Fibroblast of upper back skin (primary cell): Measurements from ENCODE around the gene ATP11C.
"Not testable (repeated sequence)": the region's sequence is repeated elsewhere in the genome, so short reads cannot be mapped to it uniquely, and the experiment has no call there.

Experiments used
- DNase-seq: peaks from one replicate; pipeline ENCODE4 v3.0.0-alpha.2; 2013

Gene ATP11C

DNA sequence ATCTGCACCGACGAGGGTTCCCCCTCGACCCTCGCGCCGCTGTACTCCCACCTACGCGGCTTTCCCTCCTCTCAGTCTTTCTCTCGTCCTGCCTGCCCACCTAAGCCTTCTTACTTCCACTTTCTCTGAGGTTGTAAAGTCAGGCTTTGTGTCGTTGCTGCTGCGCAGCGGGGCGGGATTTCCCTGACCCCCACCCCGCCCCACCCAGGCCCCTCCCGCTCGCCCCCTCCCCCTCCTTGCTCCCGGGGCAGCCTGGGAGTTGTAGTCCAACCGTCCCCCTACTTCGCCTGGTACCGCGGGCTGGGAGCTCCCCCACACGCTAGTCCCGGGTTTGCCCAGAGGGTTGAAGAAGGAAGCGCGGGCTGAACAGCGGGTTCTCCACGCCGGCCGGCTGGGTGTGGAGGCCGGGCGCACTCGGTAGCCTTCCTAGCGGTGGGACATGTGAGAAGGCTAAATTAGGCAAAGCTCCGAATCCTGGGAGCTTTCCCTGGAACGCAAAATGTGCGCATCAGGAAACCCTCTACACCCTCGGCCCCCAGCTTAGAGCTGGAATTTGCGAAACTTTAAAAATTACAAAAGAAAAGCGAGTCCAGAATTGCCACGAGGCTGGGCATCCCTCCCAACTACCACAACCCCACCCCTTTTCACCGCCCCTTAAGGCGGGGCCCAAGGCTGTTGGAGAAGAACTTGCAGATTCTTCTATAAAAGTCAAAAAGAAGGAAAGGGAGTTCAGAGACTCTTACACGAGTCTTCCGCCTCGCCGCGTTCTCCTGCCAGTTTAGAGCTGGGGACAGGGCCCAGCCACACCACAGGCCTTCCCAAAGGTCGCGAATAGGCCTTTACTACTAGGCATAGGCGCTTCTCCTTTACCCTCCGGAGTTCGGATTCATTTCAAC is at the start of gene ATP11C:
ATP11C (minus strand) TSS at position 153 of the 896 bp plus-strand sequence. CDS start 1,011 bp downstream, outside the sequence.
- DNase-seq, result peak; percentile 91

- no peak for DNase-seq
Measured at GRCh38 chrX:139974471-139974870, 41.6 kb upstream of the ATP11C start.

DNA sequence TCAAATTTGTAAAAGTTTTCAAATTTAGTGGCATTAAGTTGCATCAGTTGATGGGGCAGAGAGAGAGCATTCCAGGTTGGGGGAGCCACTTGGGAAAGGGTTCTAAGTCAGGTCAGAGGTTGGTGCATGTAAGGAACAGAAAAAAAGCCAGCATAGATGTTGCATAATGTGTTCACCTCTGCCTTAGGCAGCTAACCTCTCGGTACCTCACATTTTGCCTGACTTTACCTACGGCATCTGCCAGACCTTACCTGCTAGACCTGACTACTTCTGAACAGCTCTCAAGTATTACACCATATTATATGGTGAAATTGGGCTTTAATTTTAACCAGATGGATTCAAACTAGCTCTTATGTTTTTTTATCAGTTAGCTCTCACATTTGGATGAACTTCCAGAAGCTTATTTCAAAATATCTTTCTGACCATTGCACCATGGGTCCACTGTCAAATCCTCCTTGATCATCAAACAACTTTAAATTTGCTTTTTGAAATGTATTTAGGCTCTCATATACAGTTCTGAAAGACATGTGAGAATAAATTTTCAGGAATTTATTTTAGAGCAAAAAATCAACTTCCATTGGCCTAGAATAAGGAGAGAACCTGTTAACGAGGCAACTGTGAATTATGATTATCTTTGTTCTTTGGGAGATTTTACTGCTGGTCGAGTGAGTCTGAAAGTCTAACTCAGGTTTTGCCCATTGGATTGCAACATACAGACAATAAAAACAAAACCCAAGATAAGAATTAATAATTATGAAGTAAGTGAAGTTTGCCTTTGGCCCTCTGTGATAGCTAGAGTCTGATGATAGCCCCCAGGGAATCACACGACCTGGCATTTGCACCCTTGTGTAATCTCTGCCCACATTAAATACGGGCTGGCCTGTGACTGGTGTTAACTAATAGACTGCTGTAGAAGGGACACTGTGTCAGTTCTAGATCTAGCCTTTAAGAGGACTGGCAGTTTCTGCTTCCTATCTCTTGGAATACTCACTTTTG is 40.1 kb upstream of the ATP11C start:
- DNase-seq, result no peak

DNA sequence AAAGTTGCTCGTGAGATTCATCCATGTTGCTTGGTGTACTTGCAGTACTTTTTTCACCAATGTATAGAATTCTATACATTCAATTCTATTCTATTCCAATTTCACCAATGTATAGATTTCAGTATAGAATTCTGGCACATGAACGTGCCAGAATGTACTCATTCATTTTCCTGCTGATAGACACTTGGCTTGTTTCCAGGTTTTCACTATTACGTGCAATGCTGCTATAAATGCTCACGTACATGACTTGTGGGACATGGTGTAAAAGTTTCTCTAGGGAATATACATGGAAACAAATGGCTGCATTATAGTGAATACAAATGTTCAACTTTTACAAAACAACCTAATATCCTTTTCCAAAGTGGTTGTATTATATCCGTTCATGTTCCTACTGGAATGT is 39.3 kb upstream of the ATP11C start:
- no peak for DNase-seq

DNA sequence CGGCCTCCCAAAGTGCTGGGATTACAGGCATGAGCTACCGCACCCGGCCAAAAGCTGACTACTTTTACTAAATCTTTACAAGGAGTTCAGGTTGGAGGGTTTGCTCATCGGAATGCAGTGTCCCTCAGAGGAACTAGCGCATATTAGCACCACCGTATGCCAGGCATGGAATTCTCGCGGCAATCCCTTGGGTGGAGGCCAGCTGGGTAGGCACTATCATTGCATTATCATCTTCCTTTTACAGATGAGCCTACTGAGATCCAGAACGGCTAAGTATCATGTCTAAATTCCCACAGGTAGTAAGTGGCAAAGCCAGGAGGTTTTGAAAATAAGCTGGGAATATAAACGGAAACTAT is 38.5 kb upstream of the ATP11C start:
- DNase-seq, result no peak

GRCh38 chrX:139969286-139969685 is 36.4 kb upstream of the ATP11C start:
- DNase-seq, result no peak

DNA sequence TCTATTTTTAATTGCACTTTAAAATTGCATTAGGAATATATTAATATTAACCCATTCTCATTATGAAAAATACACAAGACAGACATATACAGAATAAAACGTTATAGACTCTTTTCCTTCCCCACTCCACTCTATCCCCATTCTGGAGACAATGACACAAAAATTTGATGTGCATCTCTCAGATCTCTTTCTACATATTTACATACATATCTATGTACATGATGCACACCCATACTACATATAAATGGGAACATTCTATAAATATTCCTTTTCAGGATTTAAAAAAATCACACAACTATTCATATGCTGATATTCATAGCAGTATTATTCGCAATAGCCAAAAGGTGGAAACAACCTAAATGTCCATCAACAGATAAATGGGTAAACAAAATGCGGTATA is 34.9 kb upstream of the ATP11C start:
- DNase-seq, result no peak

DNA sequence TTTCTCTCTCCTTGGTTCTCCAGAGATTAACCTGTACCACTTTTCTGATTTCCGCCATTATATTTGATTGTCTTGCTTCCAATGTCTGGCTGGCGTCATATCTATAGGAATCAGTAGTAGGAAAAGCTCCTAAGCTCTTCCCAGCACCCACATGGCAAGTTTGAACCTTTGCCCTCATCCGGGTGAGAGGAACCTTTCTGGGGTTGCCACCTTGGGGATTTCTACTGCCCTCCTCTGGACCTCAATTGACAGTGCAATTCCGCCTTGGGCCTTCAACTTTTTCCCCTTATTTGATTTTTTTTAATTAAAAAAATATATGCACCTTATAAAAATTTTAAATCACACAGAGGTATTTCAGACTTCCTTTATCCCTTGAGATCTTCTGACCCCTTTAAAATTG is 34.4 kb upstream of the ATP11C start:
- no peak for DNase-seq

- DNase-seq, result not testable (repeated sequence)
Measured at GRCh38 chrX:139966159-139966558, 33.3 kb upstream of the ATP11C start.

DNA sequence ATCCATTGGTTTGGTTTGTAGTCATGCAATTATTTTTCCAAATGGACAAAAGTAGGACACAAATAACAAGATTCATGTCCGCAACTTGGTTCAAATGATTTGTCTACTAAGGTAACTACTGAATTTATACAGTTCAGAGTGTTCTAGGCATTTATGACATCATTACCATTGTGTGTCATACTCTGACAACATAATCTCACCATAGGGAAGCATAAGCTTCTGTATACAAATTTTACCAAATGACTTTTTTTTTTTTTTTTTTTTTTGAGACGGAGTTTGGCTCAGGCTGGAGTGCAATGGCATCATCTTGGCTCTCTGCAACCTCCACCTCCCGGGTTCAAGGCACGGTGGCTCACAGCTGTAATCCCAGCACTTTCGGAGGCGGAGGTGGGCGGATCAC is 32.6 kb upstream of the ATP11C start, which contains the start of gene CXorf66:
CXorf66 (minus strand) TSS at position 101 of the 400 bp plus-strand sequence; CDS start at position 76, 25 bp downstream.
- no peak for DNase-seq

GRCh38 chrX:139961091-139961490 is 28.2 kb upstream of the ATP11C start:
- DNase-seq, result not testable (repeated sequence)

GRCh38 chrX:139949703-139950102 is 16.9 kb upstream of the ATP11C start:
- DNase-seq, result no peak

DNA sequence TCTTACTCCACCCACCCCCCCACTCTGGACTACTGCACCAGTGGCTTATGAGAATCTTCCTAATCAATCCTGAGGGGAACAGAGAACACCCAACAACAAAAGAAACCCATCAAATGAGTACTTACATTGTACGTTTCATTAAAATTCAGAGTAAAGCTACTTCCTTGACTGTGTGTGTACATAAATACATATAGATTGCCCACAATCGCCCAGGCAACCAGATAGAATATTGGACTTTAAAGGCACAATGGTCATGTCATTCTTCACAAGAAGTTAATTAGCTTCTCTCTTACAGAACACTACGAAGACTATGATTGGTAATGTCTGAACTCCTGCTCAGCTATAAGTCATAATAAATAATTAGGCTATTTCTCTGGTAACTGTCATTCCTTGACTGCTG is 12.2 kb upstream of the ATP11C start:
- no peak for DNase-seq

DNA sequence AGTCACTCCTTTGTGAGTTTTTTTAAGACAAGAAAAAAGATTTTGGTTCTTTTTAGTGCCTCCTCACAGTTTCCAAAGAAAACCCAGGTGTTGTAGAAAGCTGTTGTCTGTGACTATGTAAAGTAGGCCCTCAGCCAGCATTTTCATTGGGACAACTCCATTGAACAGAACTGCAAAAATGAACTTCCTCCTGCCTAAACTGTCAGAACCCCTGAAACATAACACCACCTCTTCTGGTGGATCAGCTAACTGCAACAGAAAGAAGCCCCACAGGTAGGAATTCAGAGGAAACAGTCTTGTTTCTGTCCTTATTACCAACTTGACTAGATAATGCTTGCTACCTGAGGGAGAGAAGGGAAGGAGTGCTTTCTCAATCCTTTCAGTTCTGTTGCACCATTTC is 3.4 kb upstream of the ATP11C start:
- no peak for DNase-seq

DNA sequence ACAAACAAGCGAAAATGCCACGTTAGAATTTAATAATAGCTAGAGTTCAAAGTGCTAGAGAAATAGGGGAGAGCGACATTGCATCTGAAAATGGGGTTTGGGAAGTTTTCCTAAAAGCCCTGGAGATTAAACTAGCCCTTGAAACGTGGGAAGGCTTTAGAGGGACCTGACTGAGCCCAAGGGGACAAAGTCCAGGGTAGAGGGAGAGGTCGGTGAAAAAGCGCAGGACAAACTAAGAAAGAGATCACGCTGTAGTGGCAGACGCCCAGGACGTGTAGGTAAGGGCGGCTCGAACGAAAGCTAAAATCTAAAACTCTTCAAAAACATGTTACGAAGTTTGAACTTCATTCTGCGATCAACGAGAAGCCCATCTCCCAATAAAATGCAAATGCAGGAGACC is 1.1 kb upstream of the ATP11C start:
- DNase-seq, result no peak

- no peak for DNase-seq
Measured at GRCh38 chrX:139932073-139932900, 566 bp downstream of the ATP11C start.

DNA sequence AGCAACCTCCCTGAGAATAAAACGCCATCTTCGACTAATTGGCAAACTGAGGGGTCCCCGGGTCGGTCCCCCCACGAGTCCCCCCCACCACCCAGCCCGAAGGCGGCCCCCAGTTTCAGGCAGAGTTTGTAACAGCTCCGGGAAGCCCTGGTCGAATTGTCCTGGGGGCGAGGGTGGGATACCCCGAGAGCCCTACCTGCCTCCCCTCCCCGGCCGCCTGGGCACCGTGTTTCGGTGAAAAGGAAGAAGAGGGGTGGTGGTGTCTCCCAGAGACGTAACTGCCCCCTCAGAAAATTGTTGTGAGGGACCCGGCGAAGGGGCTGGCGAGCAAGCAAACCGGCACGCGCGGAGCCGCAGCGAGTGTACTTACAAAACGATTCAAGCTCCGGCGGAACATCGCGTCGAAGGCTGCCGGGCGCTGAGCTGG is 1.2 kb downstream of the ATP11C start:
- no peak for DNase-seq

- no peak for DNase-seq
Measured at GRCh38 chrX:139930916-139931645, 1.8 kb downstream of the ATP11C start.

GRCh38 chrX:139930401-139930800 is 2.5 kb downstream of the ATP11C start:
- DNase-seq, result no peak

GRCh38 chrX:139929876-139930275 is 3.0 kb downstream of the ATP11C start:
- DNase-seq, result no peak

DNA sequence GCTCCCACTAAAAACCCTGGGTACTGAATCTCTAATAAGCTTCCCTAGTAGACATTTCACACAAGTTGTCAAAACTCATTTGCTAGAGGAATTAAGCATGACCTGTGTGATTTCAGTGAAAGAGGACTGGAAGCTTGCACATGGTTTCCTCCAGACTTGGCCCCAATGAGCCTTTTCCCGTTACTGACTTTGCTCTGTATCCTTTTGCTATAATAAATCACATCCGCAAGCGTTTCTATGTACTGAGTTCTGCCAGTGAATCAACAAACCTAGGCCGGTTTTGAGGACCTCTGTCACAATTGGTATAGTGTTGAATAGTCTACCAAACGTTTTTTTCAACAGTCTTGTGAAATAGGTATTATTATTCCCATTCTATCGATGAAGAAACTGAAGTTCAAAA is 8.2 kb downstream of the ATP11C start:
- DNase-seq, result no peak
